ENCODE data around the gene ANKLE2. TPM values are rescaled to one million over a fixed set of nuclear protein-coding genes. Genes with fewer than 3 reads are reported as not detected.

Gene ANKLE2
- total and polyA plus RNA-seq, 4 donors = 8.4 to 24.1 (median 15.4) TPM

- Histone ChIP-seq H3K4me3 (ENCODE audit: low read depth in 1 of 3, low read length in 3 of 3) (no peak overlapping the region), H3K4me1 (ENCODE audit: control insufficient read depth in 4 of 4, insufficient read depth in 4 of 4, low read length in 3 of 4) (no peaks in the 10 kb centered on the region), H3K27ac (ENCODE audit: low read depth in 1 of 2, low read length in 2 of 2) (no peak overlapping the region), H3K27me3 (ENCODE audit: control insufficient read depth in 4 of 4, insufficient read depth in 4 of 4, low read length in 3 of 4) (no peaks in the 10 kb centered on the region), H3K9me3 (ENCODE audit: control insufficient read depth in 4 of 4, low read length in 3 of 4) (no peaks in the 10 kb centered on the region), H3K36me3 (ENCODE audit: control insufficient read depth in 4 of 4, insufficient read depth in 3 of 4, low read depth in 1 of 4, low read length in 3 of 4) (peaks cover 16 to 62% (median 33%) of the 10 kb centered on the region in 4 donors), H3K9ac (ENCODE audit: low read depth in 1 of 2, low read length in 2 of 2) (no peak overlapping the region)
- WGBS = 98% methylated on average over 29 of the region's 29 CpGs
- TF ChIP-seq RAD21 (IDR thresholded peaks at IDR 0.05) (no peak), CTCF (IDR thresholded peaks at IDR 0.05; ENCODE audit: low read depth, low read length, missing input control) (no peak), TAF1 (conservative IDR thresholded peaks at IDR 0.05) (no peak), HNF4G (IDR thresholded peaks at IDR 0.05) (no peak)
- no peak for DNase-seq (ENCODE audit: low spot score)
Observed at GRCh38 chr12:132788375-132789098, 26.9 kb upstream of the ANKLE2 start.

- H3K9me3 ChIP-seq (ENCODE audit: control insufficient read depth in 4 of 4, low read length in 3 of 4) = no peaks in the 10 kb centered on the region
- H3K27me3 ChIP-seq (ENCODE audit: control insufficient read depth in 4 of 4, insufficient read depth in 4 of 4, low read length in 3 of 4) = no peaks in the 10 kb centered on the region
- no peak overlapping the region for H3K4me3 ChIP-seq (ENCODE audit: low read depth in 1 of 3, low read length in 3 of 3)
- peaks cover 19 to 67% (median 37%) of the 10 kb centered on the region in 4 donors for H3K36me3 ChIP-seq (ENCODE audit: control insufficient read depth in 4 of 4, insufficient read depth in 3 of 4, low read depth in 1 of 4, low read length in 3 of 4)
- 96% methylated on average over 15 of the region's 15 CpGs for WGBS
- DNase-seq (ENCODE audit: low spot score) = no peak
- no peak overlapping the region for H3K27ac ChIP-seq (ENCODE audit: low read depth in 1 of 2, low read length in 2 of 2)
- TF ChIP-seq SP1 (IDR thresholded peaks at IDR 0.05) = no peak
- TF ChIP-seq FOXA2 (IDR thresholded peaks at IDR 0.05) = no peak
- no peak for TF ChIP-seq CTCF (IDR thresholded peaks at IDR 0.05; ENCODE audit: low read depth, low read length, missing input control)
- TF ChIP-seq MAX (IDR thresholded peaks at IDR 0.05) = no peak
- TF ChIP-seq RAD21 (IDR thresholded peaks at IDR 0.05) = no peak
- TF ChIP-seq NR2F2 (IDR thresholded peaks at IDR 0.05) = no peak
- TF ChIP-seq JUND (IDR thresholded peaks at IDR 0.05) = no peak
- TF ChIP-seq HNF4A (conservative IDR thresholded peaks at IDR 0.05) = no peak
- no peak for TF ChIP-seq RXRA (IDR thresholded peaks at IDR 0.05)
- no peak for TF ChIP-seq HNF4G (IDR thresholded peaks at IDR 0.05)
- TF ChIP-seq ATF3 (IDR thresholded peaks at IDR 0.05) = no peak
- TF ChIP-seq ZBTB33 (IDR thresholded peaks at IDR 0.05) = no peak
- TF ChIP-seq TAF1 (conservative IDR thresholded peaks at IDR 0.05) = no peak
- TF ChIP-seq FOXA1 (IDR thresholded peaks at IDR 0.05) = no peak
- H3K4me1 ChIP-seq (ENCODE audit: control insufficient read depth in 4 of 4, insufficient read depth in 4 of 4, low read length in 3 of 4) = no peaks in the 10 kb centered on the region
- no peak overlapping the region for H3K9ac ChIP-seq (ENCODE audit: low read depth in 1 of 2, low read length in 2 of 2)
Observed at GRCh38 chr12:132787877-132788276, 26.2 kb upstream of the ANKLE2 start.
